ENCODE data around the gene ABLIM1. TPM values are rescaled to one million over a fixed set of nuclear protein-coding genes. Genes with fewer than 3 reads are reported as not detected.

Gene ABLIM1
- total RNA-seq, 1 experiment from 2014 or later: 62.1 TPM

- POLR2A ChIA-PET: no interaction called here
- Mint-ChIP-seq H3K27ac (no peak overlapping the region), H3K9me3 (no peaks in the 10 kb centered on the region), H3K27me3 (ENCODE audit: low read depth) (peaks cover 13% of the 10 kb centered on the region), H3K4me3 (no peak overlapping the region), H3K4me1 (peaks cover 21% of the 10 kb centered on the region), H3K36me3 (no peaks in the 10 kb centered on the region)
- no peak for ATAC-seq
- no peak for DNase-seq (ENCODE audit: low spot score)
- CTCF ChIA-PET: interaction anchor here (0.6 to 4.3 kb wide), 5 partner anchors 10 to 148 kb away, joined by 3 to 25 read pairs (median 5); no protein-coding TSS in a partner anchor
- TF ChIP-seq ZNF423 (CRISPR knock-in tag; IDR thresholded peaks at IDR 0.05): no peak
- TF ChIP-seq, protein P1, sequence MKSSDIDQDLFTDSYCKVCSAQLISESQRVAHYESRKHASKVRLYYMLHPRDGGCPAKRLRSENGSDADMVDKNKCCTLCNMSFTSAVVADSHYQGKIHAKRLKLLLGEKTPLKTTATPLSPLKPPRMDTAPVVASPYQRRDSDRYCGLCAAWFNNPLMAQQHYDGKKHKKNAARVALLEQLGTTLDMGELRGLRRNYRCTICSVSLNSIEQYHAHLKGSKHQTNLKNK (CRISPR knock-in tag; IDR thresholded peaks at IDR 0.05): no peak
- TF ChIP-seq ZNF263 (CRISPR knock-in tag; IDR thresholded peaks at IDR 0.05; ENCODE audit: low read depth): no peak
- TF ChIP-seq STAT6 (CRISPR knock-in tag; conservative IDR thresholded peaks at IDR 0.05; ENCODE audit: low read depth): no peak
- TF ChIP-seq GABPB1 (CRISPR knock-in tag; IDR thresholded peaks at IDR 0.05): no peak
- TF ChIP-seq, protein P2, sequence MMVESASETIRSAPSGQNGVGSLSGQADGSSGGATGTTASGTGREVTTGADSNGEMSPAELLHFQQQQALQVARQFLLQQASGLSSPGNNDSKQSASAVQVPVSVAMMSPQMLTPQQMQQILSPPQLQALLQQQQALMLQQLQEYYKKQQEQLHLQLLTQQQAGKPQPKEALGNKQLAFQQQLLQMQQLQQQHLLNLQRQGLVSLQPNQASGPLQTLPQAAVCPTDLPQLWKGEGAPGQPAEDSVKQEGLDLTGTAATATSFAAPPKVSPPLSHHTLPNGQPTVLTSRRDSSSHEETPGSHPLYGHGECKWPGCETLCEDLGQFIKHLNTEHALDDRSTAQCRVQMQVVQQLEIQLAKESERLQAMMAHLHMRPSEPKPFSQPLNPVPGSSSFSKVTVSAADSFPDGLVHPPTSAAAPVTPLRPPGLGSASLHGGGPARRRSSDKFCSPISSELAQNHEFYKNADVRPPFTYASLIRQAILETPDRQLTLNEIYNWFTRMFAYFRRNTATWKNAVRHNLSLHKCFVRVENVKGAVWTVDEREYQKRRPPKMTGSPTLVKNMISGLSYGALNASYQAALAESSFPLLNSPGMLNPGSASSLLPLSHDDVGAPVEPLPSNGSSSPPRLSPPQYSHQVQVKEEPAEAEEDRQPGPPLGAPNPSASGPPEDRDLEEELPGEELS (CRISPR knock-in tag; IDR thresholded peaks at IDR 0.05): no peak
- TF ChIP-seq ATF1 (CRISPR knock-in tag; IDR thresholded peaks at IDR 0.05): no peak
- no peak for TF ChIP-seq ZNF317 (CRISPR knock-in tag; IDR thresholded peaks at IDR 0.05; ENCODE audit: borderline replicate concordance, low read depth)
- no peak for TF ChIP-seq NFE2L1 (CRISPR knock-in tag; IDR thresholded peaks at IDR 0.05)
- TF ChIP-seq, protein P3, sequence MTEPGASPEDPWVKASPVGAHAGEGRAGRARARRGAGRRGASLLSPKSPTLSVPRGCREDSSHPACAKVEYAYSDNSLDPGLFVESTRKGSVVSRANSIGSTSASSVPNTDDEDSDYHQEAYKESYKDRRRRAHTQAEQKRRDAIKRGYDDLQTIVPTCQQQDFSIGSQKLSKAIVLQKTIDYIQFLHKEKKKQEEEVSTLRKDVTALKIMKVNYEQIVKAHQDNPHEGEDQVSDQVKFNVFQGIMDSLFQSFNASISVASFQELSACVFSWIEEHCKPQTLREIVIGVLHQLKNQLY (CRISPR knock-in tag; IDR thresholded peaks at IDR 0.05): no peak
- TF ChIP-seq NR1H2 (CRISPR knock-in tag; IDR thresholded peaks at IDR 0.05): no peak
- TF ChIP-seq HMGXB4 (CRISPR knock-in tag; IDR thresholded peaks at IDR 0.05): no peak
- TF ChIP-seq USF2 (CRISPR knock-in tag; IDR thresholded peaks at IDR 0.05): no peak
- no peak for TF ChIP-seq MXD4 (CRISPR knock-in tag; IDR thresholded peaks at IDR 0.05; ENCODE audit: borderline replicate concordance)
- no peak for TF ChIP-seq ATF6 (CRISPR knock-in tag; IDR thresholded peaks at IDR 0.05)
- TF ChIP-seq ZNF512 (CRISPR knock-in tag; IDR thresholded peaks at IDR 0.05; ENCODE audit: borderline replicate concordance): no peak
These were observed 260.4 kb downstream of the ABLIM1 start for GRCh38 chr10:114397651-114398145.
